ENCODE data around the gene CREB1.

- TF ChIP-seq CTCF (IDR thresholded peaks at IDR 0.05) (no peak), POLR2A (IDR thresholded peaks at IDR 0.05) (no peak)
Measured at GRCh38 chr2:207616185-207616584, 86.4 kb downstream of the CREB1 start.
